ENCODE data around the gene ATP2A2. TPM values are rescaled to one million over a fixed set of nuclear protein-coding genes. Genes with fewer than 3 reads are reported as not detected.
"Not testable (repeated sequence)": the region's sequence is repeated elsewhere in the genome, so short reads cannot be mapped to it uniquely, and the experiment has no call there.

The ATP2A2 gene
- polyA plus RNA-seq, 1 experiment, result 267 TPM

DNA sequence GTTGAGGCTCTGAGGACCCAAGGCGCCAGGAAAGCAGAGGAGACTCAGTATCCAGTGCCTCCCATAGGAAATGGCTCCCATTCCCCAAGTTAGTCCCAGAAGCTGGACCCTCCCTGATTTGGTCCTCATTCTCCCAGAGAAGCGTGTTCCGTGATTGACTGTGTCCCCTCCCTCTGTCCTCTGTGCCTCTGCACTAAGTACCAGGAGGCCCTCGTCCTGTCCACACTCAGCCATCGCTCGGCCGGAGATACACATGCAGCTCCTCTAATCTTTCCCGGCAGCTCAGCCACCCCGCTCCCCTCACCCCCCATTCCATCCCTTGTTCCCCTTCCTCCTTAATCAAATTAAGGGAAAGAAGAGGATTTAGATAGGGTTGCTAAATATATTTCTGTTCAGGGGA is 28.3 kb upstream of the ATP2A2 start:
- H3K36me3 ChIP-seq (ENCODE audit: control insufficient read depth, insufficient read depth, low read length), result no peaks in the 10 kb centered on the region
- no peaks in the 10 kb centered on the region for H3K27me3 ChIP-seq (ENCODE audit: control insufficient read depth, insufficient read depth, low read length)
- ChIA-PET CTCF (no interaction called here), POLR2A (no interaction called here)
- DNase-seq (ENCODE audit: low read depth), result no peak
- H3K4me3 ChIP-seq (ENCODE audit: low read depth, low read length), result no peak overlapping the region
- TF ChIP-seq, protein P1, sequence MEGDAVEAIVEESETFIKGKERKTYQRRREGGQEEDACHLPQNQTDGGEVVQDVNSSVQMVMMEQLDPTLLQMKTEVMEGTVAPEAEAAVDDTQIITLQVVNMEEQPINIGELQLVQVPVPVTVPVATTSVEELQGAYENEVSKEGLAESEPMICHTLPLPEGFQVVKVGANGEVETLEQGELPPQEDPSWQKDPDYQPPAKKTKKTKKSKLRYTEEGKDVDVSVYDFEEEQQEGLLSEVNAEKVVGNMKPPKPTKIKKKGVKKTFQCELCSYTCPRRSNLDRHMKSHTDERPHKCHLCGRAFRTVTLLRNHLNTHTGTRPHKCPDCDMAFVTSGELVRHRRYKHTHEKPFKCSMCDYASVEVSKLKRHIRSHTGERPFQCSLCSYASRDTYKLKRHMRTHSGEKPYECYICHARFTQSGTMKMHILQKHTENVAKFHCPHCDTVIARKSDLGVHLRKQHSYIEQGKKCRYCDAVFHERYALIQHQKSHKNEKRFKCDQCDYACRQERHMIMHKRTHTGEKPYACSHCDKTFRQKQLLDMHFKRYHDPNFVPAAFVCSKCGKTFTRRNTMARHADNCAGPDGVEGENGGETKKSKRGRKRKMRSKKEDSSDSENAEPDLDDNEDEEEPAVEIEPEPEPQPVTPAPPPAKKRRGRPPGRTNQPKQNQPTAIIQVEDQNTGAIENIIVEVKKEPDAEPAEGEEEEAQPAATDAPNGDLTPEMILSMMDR (IDR thresholded peaks at IDR 0.05; ENCODE audit: insufficient read depth, low read depth, low read length), result no peak

DNA sequence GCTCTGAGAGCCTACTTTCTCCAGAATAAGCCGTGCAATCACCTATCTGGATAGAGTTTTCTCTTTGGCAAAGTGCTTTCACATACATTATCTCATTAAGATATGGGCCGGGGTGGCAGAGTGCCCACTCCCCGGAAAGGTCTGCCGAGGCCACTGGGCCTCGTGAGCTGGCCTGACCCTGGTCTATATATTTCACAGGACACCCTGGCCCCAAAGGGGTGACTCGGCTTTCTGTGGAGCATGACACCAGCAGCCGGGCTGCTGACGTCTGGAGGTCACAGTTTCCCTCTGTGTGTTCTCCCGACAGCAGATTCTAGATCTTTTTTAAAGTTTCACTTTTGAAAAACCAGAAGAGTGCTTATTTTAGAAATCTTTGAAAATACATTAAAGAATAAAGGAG is 27.9 kb upstream of the ATP2A2 start:
- POLR2A ChIA-PET, result no interaction called here

DNA sequence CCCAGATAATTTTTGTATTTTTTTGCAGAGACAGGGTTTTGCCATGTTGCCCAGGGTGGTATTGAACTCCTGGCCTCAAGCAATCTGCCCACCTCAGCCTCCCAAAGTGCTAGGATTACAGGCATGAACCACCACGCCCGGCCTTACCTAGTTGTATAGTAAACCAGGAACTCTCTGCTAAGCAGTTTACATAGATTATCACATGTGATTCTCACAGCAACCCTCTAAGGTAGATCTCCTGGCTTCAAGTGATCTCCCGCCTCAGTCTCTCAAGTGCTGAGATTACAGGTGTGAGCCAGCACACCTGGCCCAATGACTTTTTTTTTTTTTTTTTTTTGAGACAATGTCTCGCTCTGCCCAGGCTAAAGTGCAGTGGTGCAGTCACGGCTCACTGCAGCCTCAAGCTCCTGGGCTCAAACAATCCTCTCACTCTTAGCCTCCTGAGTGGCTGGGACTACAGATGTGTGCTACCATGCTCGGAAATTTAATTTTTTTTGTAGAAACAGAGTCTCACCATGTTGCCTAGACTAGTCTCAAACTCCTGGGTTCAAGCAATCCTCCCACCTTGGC is 26.0 kb upstream of the ATP2A2 start:
- Histone ChIP-seq H3K4me3 (ENCODE audit: low read depth, low read length) (no peak overlapping the region), H3K27me3 (ENCODE audit: control insufficient read depth, insufficient read depth, low read length) (no peaks in the 10 kb centered on the region), H3K36me3 (ENCODE audit: control insufficient read depth, insufficient read depth, low read length) (no peaks in the 10 kb centered on the region)
- ChIA-PET CTCF (no interaction called here), POLR2A (no interaction called here)
- TF ChIP-seq, protein P1 (IDR thresholded peaks at IDR 0.05; ENCODE audit: insufficient read depth, low read depth, low read length), result no peak
- no peak for DNase-seq (ENCODE audit: low read depth)

More for the DNA sequence above, 27.9 kb upstream of the ATP2A2 start:
- Histone ChIP-seq H3K4me3 (ENCODE audit: low read depth, low read length) (no peak overlapping the region), H3K36me3 (ENCODE audit: control insufficient read depth, insufficient read depth, low read length) (no peaks in the 10 kb centered on the region), H3K27me3 (ENCODE audit: control insufficient read depth, insufficient read depth, low read length) (no peaks in the 10 kb centered on the region)
- CTCF ChIA-PET, result no interaction called here
- no peak for DNase-seq (ENCODE audit: low read depth)
- TF ChIP-seq, protein P1 (IDR thresholded peaks at IDR 0.05; ENCODE audit: insufficient read depth, low read depth, low read length), result no peak

DNA sequence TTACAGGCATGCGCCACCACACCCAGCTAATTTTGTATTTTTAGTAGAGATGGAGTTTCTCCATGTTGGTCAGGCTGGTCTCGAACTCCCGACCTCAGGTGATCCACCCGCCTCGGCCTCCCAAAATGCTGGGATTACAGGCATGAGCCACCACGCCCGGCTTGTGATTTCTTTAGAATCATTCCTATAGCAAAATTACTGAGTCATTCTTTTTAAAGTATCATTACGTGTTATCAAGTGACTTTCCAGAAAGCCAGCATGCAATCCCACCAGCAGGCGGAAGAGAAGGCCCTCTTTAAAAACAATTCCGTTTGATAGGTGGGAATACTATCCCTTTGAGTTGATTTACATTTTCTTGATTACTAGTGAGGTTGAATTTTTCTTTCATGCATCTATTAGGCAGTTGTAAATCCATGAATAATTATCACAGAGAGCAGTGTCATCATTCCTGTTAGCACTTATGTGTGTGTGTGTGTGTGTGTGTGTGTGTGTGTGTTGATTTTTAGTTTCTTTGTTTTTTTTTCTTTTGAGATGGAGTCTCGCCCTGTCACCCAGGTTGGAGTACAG is 25.1 kb upstream of the ATP2A2 start:
- H3K36me3 ChIP-seq (ENCODE audit: control insufficient read depth, insufficient read depth, low read length); CTCF ChIA-PET; POLR2A ChIA-PET; H3K27me3 ChIP-seq (ENCODE audit: control insufficient read depth, insufficient read depth, low read length); DNase-seq (ENCODE audit: low read depth); H3K4me3 ChIP-seq (ENCODE audit: low read depth, low read length): not testable (repeated sequence)

DNA sequence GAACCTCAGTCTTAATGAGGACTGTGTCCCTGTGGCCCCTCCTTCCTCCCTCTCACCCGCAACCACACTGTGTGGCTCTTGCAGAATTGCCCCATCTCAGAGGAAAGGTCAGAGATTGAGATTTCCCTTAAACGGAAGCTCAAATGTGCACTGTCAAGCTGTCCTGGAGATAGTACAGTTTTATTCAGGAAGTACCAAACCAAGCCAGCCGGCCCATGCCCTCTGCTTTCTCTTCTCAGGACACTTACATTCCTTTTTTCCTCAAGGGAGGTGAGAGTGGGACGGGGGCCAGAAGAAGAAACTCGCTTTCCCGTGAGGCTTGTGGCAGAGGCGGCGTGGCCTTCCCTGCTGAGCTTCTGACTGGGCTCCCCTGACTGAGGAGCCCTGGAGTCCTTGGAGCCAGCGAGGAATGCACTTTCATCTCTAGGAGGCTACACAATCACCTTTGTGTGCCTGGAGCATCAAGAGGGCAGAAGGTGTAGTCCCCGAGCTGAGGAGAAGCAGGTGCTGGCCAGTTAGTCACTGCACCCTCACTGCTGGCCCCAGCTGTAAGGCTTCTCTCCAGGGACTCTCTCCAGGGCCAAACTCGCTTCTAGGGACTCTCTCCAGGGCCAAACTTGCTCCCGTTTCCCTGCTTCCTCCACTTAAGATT is 24.1 kb upstream of the ATP2A2 start:
- TF ChIP-seq, protein P1 (IDR thresholded peaks at IDR 0.05; ENCODE audit: insufficient read depth, low read depth, low read length), result no peak
- no peaks in the 10 kb centered on the region for H3K36me3 ChIP-seq (ENCODE audit: control insufficient read depth, insufficient read depth, low read length)
- no peak for DNase-seq (ENCODE audit: low read depth)
- no peaks in the 10 kb centered on the region for H3K27me3 ChIP-seq (ENCODE audit: control insufficient read depth, insufficient read depth, low read length)
- POLR2A ChIA-PET, result no interaction called here
- CTCF ChIA-PET, result interaction anchor here (0.6 to 2.5 kb wide), 2 partner anchors 10 to 71 kb away, joined by 3 to 8 read pairs; no protein-coding TSS in a partner anchor
- no peak overlapping the region for H3K4me3 ChIP-seq (ENCODE audit: low read depth, low read length)

Data from BJ (cell line).